DMS53 treated with DMSO at 0.1 percent for 48 hours (cell line): ENCODE results near the gene FBRSL1.
A peak's percentile ranks its signal among the peaks of the same experiment; 100 is the strongest.

ENCODE experiments used
- DNase-seq: peaks from one replicate; lab custom pipeline; 2025; ENCODE audit not compliant: unreplicated experiment; lab: John Stamatoyannopoulos, UW

FBRSL1 gene

GRCh38 chr12:132508860-132509732 lies 19.1 kb downstream of the FBRSL1 start:
- no peak for DNase-seq

GRCh38 chr12:132510111-132510724 lies 20.3 kb downstream of the FBRSL1 start:
- DNase-seq, result no peak

DNA sequence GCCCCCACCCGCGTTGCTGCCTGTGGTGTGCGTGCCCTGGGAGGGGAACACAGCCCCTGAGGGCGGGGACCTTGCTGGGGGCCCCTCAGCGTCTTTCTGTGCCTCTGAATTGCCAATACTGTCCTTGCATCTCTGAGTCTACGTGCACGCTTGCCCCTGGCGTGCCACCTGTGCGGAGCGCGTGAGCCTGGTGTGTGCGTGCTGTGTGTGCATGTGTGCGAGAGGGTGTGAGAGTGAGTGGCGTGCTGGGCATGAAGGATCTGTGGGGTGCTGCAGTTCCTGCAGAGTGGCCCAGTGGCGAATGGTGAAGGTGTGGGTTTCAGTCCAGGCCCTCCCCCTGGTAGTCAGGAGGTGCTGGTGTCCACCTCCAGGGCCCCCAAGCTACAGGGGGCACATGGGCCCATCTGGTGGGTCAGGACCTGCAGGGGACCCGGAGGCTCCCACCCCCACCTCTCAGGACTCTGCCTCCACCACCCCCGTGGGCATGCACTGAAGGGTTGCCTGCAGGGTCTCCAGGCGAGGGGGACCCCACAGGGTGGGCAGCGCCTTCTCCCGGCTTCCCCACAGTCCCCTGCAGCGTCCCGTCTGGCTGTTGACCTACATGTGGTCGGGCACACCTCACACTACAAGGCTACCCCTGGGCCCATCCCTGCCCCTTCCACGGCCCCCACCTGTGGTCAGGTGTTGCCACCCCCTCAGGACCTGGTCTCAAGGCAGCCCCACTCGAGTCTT lies 21.0 kb downstream of the FBRSL1 start:
- no peak for DNase-seq

DNA sequence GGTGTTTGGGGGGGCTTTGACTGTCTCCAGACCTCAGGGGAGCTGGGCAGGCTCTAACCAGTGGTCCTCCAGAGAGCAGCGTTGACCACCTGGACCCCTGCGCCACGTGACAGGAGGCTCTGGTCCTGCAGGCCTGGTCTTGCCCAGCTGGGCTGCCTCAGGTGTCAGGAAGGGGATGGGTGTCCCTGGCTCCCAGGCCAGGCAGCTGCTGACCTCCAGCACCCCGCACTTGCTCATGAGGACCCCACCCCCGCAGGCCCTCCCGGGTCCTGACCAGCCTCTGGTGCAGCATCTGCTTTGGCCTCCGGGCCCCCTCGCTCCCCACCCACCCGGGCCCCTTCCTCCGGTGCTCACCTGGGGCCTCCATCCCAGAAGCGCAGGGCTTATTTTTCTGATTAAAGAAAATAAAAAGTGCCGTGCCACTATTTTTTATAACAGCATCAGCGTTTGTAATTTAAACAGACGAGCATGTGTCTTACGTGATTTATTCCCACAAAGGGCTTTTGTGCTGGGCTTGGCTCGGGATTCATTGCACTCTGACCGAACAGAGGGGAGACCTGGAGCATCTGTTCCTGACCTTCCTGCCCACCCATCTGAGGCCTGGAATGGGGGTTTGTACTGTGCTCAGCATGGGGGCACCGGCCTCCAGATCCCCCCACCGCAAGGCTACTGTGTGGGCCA lies 21.7 kb downstream of the FBRSL1 start:
- DNase-seq, result no peak

GRCh38 chr12:132512197-132513069 lies 22.5 kb downstream of the FBRSL1 start:
- DNase-seq, result no peak

GRCh38 chr12:132513070-132513398 lies 23.1 kb downstream of the FBRSL1 start:
- no peak for DNase-seq

DNA sequence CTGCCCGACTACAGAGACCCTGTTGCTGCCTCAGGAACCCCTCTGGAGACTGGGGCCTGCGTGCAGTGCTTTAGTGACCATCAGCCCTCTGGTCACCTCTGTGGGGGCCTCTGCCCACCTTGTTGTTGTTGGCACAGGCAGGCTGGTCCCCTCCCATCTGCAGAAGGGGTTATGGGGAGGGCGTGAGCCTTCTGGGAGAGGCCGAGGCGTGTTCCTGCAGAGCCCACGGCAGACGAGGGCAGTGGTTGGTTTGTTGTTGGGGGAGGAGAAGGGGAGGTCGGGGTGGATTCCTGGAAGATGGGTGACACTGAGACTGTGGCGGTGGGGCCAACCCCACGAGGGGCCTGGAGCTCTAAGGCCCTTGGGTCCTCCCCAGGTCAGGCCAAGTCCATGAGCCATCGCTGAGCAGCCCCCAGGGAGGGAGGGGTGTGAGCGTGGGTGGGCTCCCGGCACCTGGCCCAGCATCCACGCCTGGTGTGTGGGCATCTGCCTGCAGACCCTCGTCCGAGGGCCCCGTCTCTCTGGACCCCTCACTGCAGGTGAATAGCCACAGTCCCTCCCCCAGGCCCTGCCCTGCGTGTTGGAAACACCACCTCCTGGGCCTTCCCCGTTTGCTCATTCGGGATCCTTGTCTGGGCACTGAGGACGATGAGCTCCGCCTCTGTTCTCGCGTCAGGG lies 23.6 kb downstream of the FBRSL1 start:
- DNase-seq, result no peak

DNA sequence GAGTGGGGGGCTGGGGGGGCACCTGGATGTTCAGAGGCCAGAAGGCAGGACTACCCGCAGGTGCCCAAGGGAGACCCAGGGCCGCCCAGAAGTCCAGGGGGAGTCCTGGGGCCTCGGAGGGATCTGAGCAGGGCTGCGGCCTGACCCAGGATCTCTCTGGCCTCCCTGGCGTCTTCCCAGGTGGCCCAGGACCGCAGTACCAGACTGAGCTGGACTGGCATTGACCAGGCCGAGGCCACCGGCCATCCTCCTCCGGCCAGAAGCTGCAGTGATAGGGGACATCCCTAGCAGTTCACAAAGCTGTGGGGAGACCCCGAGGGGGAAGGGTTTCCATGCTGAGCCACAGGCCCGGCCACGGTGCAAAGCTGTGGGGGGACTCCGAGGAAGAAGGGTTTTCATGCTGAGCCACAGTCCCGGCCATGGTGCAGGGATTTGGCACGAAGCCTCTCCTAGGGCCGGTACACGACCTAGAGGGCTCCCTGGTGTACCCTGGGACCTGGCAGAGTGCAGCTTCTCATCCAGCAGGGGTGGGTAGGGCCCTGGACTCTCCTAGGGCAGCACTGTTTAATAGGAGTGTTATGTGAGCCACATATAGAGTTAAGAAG lies 24.4 kb downstream of the FBRSL1 start:
- DNase-seq, result no peak

- DNase-seq, result no peak
Observed at GRCh38 chr12:132514838-132515237, 24.9 kb downstream of the FBRSL1 start.

DNA sequence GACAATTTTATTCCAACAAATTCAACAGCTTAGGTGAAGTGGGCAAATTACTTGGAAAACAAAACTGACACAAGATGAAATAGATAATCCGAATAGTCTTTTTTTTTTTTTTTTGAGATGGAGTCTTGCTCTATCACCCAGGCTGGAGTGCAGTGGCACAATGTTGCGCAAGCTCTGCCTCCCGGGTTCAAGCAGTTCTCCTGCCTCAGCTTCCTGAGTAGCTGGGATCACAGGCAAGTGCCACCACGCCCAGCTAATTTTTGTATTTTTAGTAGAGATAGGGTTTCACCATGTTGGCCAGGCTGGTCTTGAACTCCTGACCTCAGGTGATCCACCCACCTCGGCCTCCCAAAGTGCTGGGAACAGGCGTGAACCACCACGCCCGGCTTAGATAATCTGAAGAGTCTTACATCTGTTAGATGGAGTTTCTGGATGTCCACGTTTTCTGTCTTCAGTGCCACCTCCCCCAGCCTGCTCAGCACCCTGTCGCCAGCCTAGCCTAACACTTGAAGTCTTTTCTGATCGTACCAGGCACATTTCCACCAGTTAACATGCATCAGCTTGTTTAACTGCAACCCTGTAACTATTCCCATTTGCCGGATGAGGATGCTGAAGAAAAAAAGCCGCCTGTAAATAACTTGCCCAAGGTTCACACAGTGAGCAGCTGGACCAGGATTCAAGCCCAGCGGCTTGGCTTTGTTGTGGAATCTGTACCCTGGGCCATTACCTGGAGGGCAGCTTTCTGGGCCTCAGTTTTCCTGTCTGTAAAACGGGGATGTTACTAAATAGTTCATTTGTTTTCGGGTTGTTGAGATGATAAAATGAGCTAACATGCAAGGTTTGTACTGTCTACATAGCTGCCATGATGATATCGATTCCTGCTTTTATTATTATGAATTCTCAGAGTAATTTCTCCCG lies 26.4 kb downstream of the FBRSL1 start:
- no peak for DNase-seq

GRCh38 chr12:132517013-132517739 lies 27.2 kb downstream of the FBRSL1 start:
- DNase-seq, result peak; percentile 55

DNA sequence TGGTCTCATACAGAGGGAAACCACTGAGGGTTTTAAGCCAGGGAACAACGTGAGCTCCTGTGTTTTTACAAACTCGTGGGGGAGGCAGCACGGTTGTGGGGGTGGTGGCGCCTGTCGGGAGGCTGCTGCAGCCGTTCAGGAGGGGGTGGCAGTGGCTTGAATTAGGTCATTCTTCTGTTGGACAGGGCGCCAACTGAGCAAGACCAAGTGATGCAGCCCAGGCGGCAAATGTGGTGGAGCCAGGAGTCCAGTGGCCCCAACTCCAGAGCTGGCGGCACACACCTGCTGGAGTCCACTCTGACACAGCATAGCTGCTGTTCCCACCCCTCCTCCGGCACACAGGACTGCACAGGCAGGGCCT lies 27.8 kb downstream of the FBRSL1 start:
- DNase-seq, result no peak

DNA sequence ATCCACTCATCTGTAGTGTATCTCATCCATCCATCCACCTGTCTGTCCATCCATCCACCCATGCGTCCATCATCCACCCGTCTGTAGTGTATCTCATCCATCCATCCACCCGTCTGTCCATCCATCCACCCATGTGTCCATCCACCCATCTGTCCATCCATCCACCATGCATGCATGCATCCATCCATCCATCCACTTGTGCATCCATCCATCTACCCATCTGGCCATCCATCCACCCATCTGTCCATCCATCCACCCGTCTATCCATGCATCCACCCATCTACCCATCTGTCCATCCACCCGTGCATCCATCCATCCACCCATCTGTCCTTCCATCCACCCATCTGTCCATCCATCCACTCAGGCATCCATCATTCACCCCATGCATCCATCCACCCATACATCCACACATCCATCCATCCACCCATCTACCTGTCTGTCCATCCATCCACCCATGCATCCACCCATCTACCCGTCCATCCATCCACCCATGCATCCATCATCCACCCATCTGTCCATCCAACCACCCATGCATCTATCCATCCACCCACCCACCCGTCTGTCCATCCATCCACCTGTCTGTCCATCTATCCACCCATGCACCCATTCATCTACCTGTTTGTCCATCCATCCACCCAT lies 28.5 kb downstream of the FBRSL1 start:
- DNase-seq, result no peak

- DNase-seq, result no peak
Observed at GRCh38 chr12:132520421-132521199, 30.7 kb downstream of the FBRSL1 start.

GRCh38 chr12:132521200-132521580 lies 31.2 kb downstream of the FBRSL1 start:
- DNase-seq, result no peak

DNA sequence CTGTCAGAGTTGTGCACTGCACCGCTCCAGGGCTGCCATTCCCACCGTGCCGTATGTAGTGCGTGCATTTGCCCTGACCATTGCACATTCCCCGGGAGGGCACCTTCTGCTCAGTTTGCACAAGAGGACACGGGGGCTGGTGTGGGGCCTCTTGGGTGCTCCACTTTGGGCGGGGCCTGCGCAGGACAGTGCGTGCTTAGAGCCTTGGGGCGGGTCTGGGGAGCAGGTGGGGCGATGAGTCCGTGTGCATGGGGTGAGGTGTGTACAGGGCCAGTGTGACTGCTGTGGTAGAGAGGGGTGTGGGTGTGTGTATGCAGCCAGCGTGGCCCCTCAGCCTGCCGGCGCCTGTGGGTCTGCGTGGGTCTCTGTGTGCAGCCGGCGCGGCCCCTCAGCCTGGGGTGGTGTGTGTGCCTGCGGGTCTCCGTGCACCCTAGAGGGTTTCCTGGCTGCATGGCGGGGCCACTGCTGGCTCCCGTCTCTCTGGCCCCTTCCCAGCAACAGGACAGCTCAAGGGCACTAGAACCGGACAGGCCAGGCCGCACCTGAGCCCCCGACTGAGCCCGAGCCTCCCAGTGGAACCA lies 31.9 kb downstream of the FBRSL1 start:
- no peak for DNase-seq
